Hepatocyte (in vitro differentiated cells): ENCODE measurements around the gene RIC1.
"Not testable (repeated sequence)": the region's sequence is repeated elsewhere in the genome, so short reads cannot be mapped to it uniquely, and the experiment has no call there.

Experiments
- CTCF ChIP-seq: fragments of 200-600 bp; sonication (generic); IDR thresholded peaks from 2 replicates; pipeline ENCODE4 v1.5.1; 2016; ENCODE audit warnings: antibody characterized with exemption, mild to moderate bottlenecking; ENCODE audit not compliant: poor library complexity
- EZH2 ChIP-seq: fragments of 200-600 bp; sonication (generic); IDR thresholded peaks from 2 replicates; pipeline ENCODE4 v1.6.1; 2016; ENCODE audit warnings: antibody characterized with exemption, mild to moderate bottlenecking, borderline replicate concordance

- not testable (repeated sequence) for TF ChIP-seq CTCF, EZH2
These were observed 1.2 kb upstream of the RIC1 start for GRCh38 chr9:5627686-5628085.
